ENCODE measurements around the gene PRXL2A. TPM values are rescaled to one million over a fixed set of nuclear protein-coding genes. Genes with fewer than 3 reads are reported as not detected.
A peak's percentile ranks its signal among the peaks of the same experiment; 100 is the strongest.

The PRXL2A gene
- total RNA-seq, 1 donor from 2014 or later: 132 TPM

GRCh38 chr10:80461208-80462183 is 53.1 kb downstream of the PRXL2A start:
- Mint-ChIP-seq H3K4me1 (ENCODE audit: low read depth) (peaks cover 82% of the 10 kb centered on the region), H3K36me3 (ENCODE audit: insufficient read depth) (peaks cover 2% of the 10 kb centered on the region), H3K27ac (peak overlapping the region; percentile 98), H3K9me3 (ENCODE audit: low read depth) (no peaks in the 10 kb centered on the region), H3K4me3 (ENCODE audit: low read depth) (peak overlapping the region; percentile 61), H3K27me3 (no peaks in the 10 kb centered on the region)
- no peak for TF ChIP-seq CTCF (IDR thresholded peaks at IDR 0.05; ENCODE audit: unreplicated experiment)
- no peak for DNase-seq (ENCODE audit: low spot score, unreplicated experiment)

- H3K4me3 Mint-ChIP-seq (ENCODE audit: low read depth): no peak overlapping the region
- no peak for TF ChIP-seq CTCF (IDR thresholded peaks at IDR 0.05; ENCODE audit: unreplicated experiment)
- no peak for DNase-seq (ENCODE audit: low spot score, unreplicated experiment)
- H3K4me1 Mint-ChIP-seq (ENCODE audit: low read depth): peaks cover 89% of the 10 kb centered on the region
- H3K36me3 Mint-ChIP-seq (ENCODE audit: insufficient read depth): peaks cover 2% of the 10 kb centered on the region
- no peaks in the 10 kb centered on the region for H3K9me3 Mint-ChIP-seq (ENCODE audit: low read depth)
- H3K27ac Mint-ChIP-seq: peak overlapping the region; percentile 98
- no peaks in the 10 kb centered on the region for H3K27me3 Mint-ChIP-seq
These were observed 54.1 kb downstream of the PRXL2A start for GRCh38 chr10:80462299-80462980.

GRCh38 chr10:80462981-80463741 is 54.8 kb downstream of the PRXL2A start:
- Mint-ChIP-seq H3K4me1 (ENCODE audit: low read depth) (peaks cover 90% of the 10 kb centered on the region), H3K36me3 (ENCODE audit: insufficient read depth) (peaks cover 2% of the 10 kb centered on the region), H3K4me3 (ENCODE audit: low read depth) (peak overlapping the region; percentile 1), H3K27me3 (no peaks in the 10 kb centered on the region), H3K9me3 (ENCODE audit: low read depth) (no peaks in the 10 kb centered on the region), H3K27ac (peak overlapping the region; percentile 97)
- TF ChIP-seq CTCF (IDR thresholded peaks at IDR 0.05; ENCODE audit: unreplicated experiment): no peak
- DNase-seq (ENCODE audit: low spot score, unreplicated experiment): no peak

GRCh38 chr10:80463868-80464267 is 55.5 kb downstream of the PRXL2A start:
- no peak for TF ChIP-seq CTCF (IDR thresholded peaks at IDR 0.05; ENCODE audit: unreplicated experiment)
- no peak for DNase-seq (ENCODE audit: low spot score, unreplicated experiment)
- H3K4me3 Mint-ChIP-seq (ENCODE audit: low read depth): no peak overlapping the region
- H3K9me3 Mint-ChIP-seq (ENCODE audit: low read depth): no peaks in the 10 kb centered on the region
- H3K27ac Mint-ChIP-seq: peak overlapping the region; percentile 97
- H3K4me1 Mint-ChIP-seq (ENCODE audit: low read depth): peaks cover 89% of the 10 kb centered on the region
- peaks cover 3% of the 10 kb centered on the region for H3K36me3 Mint-ChIP-seq (ENCODE audit: insufficient read depth)
- H3K27me3 Mint-ChIP-seq: no peaks in the 10 kb centered on the region

Measured in progenitor cell of endocrine pancreas (in vitro differentiated cells).